ENCODE results near the gene TRABD2B. TPM values are rescaled to one million over a fixed set of nuclear protein-coding genes. Genes with fewer than 3 reads are reported as not detected.

Gene TRABD2B
- polyA plus RNA-seq, 1 of the 3 experiments (the other 2 are of a cell fraction): 0.03 TPM

DNA sequence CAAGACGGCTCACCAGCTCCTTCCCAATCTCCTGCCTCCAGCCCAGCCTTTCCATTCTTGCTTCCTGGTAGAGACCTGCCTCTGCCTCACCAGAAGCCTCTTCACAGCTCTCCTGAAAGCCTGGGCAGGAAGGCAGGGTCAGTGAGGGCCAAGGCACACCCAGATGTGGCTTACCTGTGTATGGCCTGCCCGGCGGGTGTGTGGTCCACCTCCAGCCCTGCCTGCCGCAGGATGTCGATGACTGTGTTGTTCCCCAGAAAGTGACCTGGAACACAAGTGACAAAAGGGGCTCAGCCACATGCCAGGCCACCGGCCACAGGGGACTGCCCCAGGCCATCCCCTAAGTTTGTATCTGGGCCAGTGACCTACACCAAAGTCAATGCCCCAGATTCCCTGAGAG lies 218.9 kb downstream of the TRABD2B start:
- ChIA-PET CTCF (interaction anchor here (1.1 kb wide), 1 partner anchor 19 kb away, joined by 3 read pairs; no protein-coding TSS in a partner anchor), POLR2A (no interaction called here)
- H3K79me2 ChIP-seq (ENCODE audit: insufficient read depth): no peaks in the 10 kb centered on the region
- H3K4me1 ChIP-seq (ENCODE audit: control insufficient read depth in 1 of 2, insufficient read depth in 2 of 2, low read depth in 1 of 2, low read length in 1 of 2): peaks cover 0 to 24% of the 10 kb centered on the region in 2 experiments; a peak in 1 of 4 replicates
- no peaks in the 10 kb centered on the region for H3K36me3 ChIP-seq (replicated peaks in 1 of 2; ENCODE audit: control insufficient read depth in 1 of 2, insufficient read depth in 2 of 2, low read length in 1 of 2)
- H3K9ac ChIP-seq: no peak overlapping the region
- 70% methylated on average over 2 of the region's 6 CpGs for WGBS (ENCODE audit: low lambda C conversion rate)
- H2AFZ ChIP-seq (ENCODE audit: low read depth): no peak overlapping the region
- H3K27ac ChIP-seq (ENCODE audit: low read depth in 2 of 2, low read length in 1 of 2): no peak overlapping the region
- no peaks in the 10 kb centered on the region for H3K9me3 ChIP-seq
- no peaks in the 10 kb centered on the region for H4K20me1 ChIP-seq (ENCODE audit: insufficient read depth)
- no peak overlapping the region for H3K4me3 ChIP-seq (ENCODE audit: low read depth in 2 of 2, low read length in 1 of 2)
- no peaks in the 10 kb centered on the region for H3K27me3 ChIP-seq (ENCODE audit: insufficient read depth)
- H3K4me2 ChIP-seq: no peak overlapping the region
- no peaks in the 10 kb centered on the region for H3F3A ChIP-seq (replicated peaks; ENCODE audit: insufficient read depth)
- no peaks in the 10 kb centered on the region for H3K9me2 ChIP-seq
- TF ChIP-seq, protein P1, sequence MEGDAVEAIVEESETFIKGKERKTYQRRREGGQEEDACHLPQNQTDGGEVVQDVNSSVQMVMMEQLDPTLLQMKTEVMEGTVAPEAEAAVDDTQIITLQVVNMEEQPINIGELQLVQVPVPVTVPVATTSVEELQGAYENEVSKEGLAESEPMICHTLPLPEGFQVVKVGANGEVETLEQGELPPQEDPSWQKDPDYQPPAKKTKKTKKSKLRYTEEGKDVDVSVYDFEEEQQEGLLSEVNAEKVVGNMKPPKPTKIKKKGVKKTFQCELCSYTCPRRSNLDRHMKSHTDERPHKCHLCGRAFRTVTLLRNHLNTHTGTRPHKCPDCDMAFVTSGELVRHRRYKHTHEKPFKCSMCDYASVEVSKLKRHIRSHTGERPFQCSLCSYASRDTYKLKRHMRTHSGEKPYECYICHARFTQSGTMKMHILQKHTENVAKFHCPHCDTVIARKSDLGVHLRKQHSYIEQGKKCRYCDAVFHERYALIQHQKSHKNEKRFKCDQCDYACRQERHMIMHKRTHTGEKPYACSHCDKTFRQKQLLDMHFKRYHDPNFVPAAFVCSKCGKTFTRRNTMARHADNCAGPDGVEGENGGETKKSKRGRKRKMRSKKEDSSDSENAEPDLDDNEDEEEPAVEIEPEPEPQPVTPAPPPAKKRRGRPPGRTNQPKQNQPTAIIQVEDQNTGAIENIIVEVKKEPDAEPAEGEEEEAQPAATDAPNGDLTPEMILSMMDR (IDR thresholded peaks at IDR 0.05): no peak
- no peak for DNase-seq

DNA sequence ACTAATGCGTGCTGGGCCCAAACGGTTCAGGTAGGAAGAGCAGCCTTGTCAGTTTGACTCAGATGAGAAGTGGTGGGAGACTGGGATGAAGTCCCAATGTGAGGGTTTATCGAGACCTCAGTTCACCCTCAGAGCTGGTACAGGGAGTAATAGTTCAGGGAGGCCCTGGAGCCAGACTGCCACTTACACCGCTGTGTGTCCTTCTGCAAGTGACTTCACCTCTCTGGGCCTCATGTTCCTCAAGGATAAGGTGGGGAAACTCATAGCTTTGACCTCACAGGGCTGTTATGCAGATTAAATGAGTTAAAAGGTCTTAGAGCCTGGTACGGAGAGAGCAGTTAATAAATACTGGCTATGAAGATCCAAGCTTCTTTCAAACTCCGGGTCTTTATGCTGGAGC lies 219.9 kb downstream of the TRABD2B start:
- Histone ChIP-seq H3K36me3 (replicated peaks in 1 of 2; ENCODE audit: control insufficient read depth in 1 of 2, insufficient read depth in 2 of 2, low read length in 1 of 2) (no peaks in the 10 kb centered on the region), H3K27me3 (ENCODE audit: insufficient read depth) (no peaks in the 10 kb centered on the region), H3K4me2 (no peak overlapping the region), H3K9me2 (no peaks in the 10 kb centered on the region), H3F3A (replicated peaks; ENCODE audit: insufficient read depth) (no peaks in the 10 kb centered on the region), H2AFZ (ENCODE audit: low read depth) (no peak overlapping the region), H3K9me3 (no peaks in the 10 kb centered on the region), H3K27ac (ENCODE audit: low read depth in 2 of 2, low read length in 1 of 2) (no peak overlapping the region), H3K79me2 (ENCODE audit: insufficient read depth) (no peaks in the 10 kb centered on the region), H3K9ac (no peak overlapping the region), H3K4me1 (ENCODE audit: control insufficient read depth in 1 of 2, insufficient read depth in 2 of 2, low read depth in 1 of 2, low read length in 1 of 2) (peaks cover 0 to 24% of the 10 kb centered on the region in 2 experiments; a peak in 1 of 4 replicates), H3K4me3 (ENCODE audit: low read depth in 2 of 2, low read length in 1 of 2) (no peak overlapping the region), H4K20me1 (ENCODE audit: insufficient read depth) (no peaks in the 10 kb centered on the region)
- WGBS (ENCODE audit: low lambda C conversion rate): 70% methylated on average over 5 of the region's 6 CpGs
- TF ChIP-seq POLR2AphosphoS5 (IDR thresholded peaks at IDR 0.05; ENCODE audit: low read depth, low read length): no peak
- no peak for TF ChIP-seq RCOR1 (IDR thresholded peaks at IDR 0.05; ENCODE audit: low read length)
- no peak for TF ChIP-seq GABPA (IDR thresholded peaks at IDR 0.05; ENCODE audit: low read depth)
- no peak for TF ChIP-seq ELF1 (IDR thresholded peaks at IDR 0.05)
- TF ChIP-seq TEAD4 (IDR thresholded peaks at IDR 0.05; ENCODE audit: borderline replicate concordance, insufficient read depth): no peak
- TF ChIP-seq, protein P1 (IDR thresholded peaks at IDR 0.05): no peak
- no peak for TF ChIP-seq SMC3 (IDR thresholded peaks at IDR 0.05; ENCODE audit: low read depth, low read length)
- TF ChIP-seq, protein P2, sequence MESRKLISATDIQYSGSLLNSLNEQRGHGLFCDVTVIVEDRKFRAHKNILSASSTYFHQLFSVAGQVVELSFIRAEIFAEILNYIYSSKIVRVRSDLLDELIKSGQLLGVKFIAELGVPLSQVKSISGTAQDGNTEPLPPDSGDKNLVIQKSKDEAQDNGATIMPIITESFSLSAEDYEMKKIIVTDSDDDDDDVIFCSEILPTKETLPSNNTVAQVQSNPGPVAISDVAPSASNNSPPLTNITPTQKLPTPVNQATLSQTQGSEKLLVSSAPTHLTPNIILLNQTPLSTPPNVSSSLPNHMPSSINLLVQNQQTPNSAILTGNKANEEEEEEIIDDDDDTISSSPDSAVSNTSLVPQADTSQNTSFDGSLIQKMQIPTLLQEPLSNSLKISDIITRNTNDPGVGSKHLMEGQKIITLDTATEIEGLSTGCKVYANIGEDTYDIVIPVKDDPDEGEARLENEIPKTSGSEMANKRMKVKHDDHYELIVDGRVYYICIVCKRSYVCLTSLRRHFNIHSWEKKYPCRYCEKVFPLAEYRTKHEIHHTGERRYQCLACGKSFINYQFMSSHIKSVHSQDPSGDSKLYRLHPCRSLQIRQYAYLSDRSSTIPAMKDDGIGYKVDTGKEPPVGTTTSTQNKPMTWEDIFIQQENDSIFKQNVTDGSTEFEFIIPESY (IDR thresholded peaks at IDR 0.05; ENCODE audit: borderline replicate concordance, low read depth): no peak
- TF ChIP-seq, protein P3, sequence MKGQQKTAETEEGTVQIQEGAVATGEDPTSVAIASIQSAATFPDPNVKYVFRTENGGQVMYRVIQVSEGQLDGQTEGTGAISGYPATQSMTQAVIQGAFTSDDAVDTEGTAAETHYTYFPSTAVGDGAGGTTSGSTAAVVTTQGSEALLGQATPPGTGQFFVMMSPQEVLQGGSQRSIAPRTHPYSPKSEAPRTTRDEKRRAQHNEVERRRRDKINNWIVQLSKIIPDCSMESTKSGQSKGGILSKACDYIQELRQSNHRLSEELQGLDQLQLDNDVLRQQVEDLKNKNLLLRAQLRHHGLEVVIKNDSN (IDR thresholded peaks at IDR 0.05; ENCODE audit: borderline replicate concordance, low read depth): no peak
- TF ChIP-seq, protein P4, sequence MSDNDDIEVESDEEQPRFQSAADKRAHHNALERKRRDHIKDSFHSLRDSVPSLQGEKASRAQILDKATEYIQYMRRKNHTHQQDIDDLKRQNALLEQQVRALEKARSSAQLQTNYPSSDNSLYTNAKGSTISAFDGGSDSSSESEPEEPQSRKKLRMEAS (IDR thresholded peaks at IDR 0.05; ENCODE audit: low read depth): no peak
- no peak for TF ChIP-seq RAD21 (IDR thresholded peaks at IDR 0.05; ENCODE audit: low read length)
- TF ChIP-seq JUND (IDR thresholded peaks at IDR 0.05): no peak
- TF ChIP-seq EP300 (IDR thresholded peaks at IDR 0.05; ENCODE audit: borderline replicate concordance in 1 of 2, low read depth in 1 of 2, low read length in 1 of 2): no peak
- no peak for TF ChIP-seq YY1 (IDR thresholded peaks at IDR 0.05; ENCODE audit: low read depth)
- no peak for TF ChIP-seq FOXM1 (IDR thresholded peaks at IDR 0.05; ENCODE audit: low read depth)
- TF ChIP-seq TAF1 (IDR thresholded peaks at IDR 0.05; ENCODE audit: borderline replicate concordance, low read depth, low read length): no peak
- TF ChIP-seq, protein P5, sequence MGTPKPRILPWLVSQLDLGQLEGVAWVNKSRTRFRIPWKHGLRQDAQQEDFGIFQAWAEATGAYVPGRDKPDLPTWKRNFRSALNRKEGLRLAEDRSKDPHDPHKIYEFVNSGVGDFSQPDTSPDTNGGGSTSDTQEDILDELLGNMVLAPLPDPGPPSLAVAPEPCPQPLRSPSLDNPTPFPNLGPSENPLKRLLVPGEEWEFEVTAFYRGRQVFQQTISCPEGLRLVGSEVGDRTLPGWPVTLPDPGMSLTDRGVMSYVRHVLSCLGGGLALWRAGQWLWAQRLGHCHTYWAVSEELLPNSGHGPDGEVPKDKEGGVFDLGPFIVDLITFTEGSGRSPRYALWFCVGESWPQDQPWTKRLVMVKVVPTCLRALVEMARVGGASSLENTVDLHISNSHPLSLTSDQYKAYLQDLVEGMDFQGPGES (IDR thresholded peaks at IDR 0.05; ENCODE audit: low read depth, low read length): no peak
- TF ChIP-seq TCF12 (IDR thresholded peaks at IDR 0.05): no peak
- no peak for TF ChIP-seq RFX5 (IDR thresholded peaks at IDR 0.05; ENCODE audit: low read length)
- DNase-seq: no peak
- POLR2A ChIA-PET: no interaction called here
- CTCF ChIA-PET: interaction anchor here (0.8 to 2.3 kb wide), 8 partner anchors 8 to 290 kb away, joined by 3 to 9 read pairs (median 4); partner anchors contain the start of gene TRABD2B

Measured in SK-N-SH (cell line).